Measurements from ENCODE around the gene ARRDC5. TPM values are rescaled to one million over a fixed set of nuclear protein-coding genes. Genes with fewer than 3 reads are reported as not detected.
"Not testable (repeated sequence)": the region's sequence is repeated elsewhere in the genome, so short reads cannot be mapped to it uniquely, and the experiment has no call there.

The ARRDC5 gene
- total RNA-seq, 2 donors from 2014 or later, result not detected

DNA sequence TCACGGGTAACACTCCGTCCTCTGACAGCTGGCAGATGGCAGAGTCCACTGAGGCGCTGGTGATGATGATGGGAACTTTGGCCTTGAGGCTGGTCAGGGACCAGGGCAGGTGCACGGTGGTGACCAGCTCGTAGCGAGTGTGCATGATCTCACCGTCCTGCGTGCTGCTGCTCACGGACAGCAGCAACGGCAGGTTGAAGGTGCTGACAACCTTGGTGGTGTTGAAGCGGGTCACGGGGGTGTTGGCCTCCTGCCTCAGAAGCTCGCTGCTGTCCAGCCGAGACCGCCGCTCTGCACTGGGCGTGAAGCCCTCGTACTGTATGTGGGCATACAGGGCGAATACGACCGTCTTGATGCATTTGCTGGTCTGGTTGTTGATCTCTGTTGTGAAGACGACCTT is 11.6 kb downstream of the ARRDC5 start:
- TF ChIP-seq, protein P1, sequence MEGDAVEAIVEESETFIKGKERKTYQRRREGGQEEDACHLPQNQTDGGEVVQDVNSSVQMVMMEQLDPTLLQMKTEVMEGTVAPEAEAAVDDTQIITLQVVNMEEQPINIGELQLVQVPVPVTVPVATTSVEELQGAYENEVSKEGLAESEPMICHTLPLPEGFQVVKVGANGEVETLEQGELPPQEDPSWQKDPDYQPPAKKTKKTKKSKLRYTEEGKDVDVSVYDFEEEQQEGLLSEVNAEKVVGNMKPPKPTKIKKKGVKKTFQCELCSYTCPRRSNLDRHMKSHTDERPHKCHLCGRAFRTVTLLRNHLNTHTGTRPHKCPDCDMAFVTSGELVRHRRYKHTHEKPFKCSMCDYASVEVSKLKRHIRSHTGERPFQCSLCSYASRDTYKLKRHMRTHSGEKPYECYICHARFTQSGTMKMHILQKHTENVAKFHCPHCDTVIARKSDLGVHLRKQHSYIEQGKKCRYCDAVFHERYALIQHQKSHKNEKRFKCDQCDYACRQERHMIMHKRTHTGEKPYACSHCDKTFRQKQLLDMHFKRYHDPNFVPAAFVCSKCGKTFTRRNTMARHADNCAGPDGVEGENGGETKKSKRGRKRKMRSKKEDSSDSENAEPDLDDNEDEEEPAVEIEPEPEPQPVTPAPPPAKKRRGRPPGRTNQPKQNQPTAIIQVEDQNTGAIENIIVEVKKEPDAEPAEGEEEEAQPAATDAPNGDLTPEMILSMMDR (IDR thresholded peaks at IDR 0.05), result no peak
- TF ChIP-seq POLR2A (IDR thresholded peaks at IDR 0.05), result no peak
- no peaks in the 10 kb centered on the region for H3K36me3 ChIP-seq (replicated peaks in 1 of 2; ENCODE audit: insufficient read depth in 1 of 2, low read depth in 2 of 2)
- intact Hi-C loops (cut with DNase I), result no loop called here
- no peak overlapping the region for H3K4me3 ChIP-seq
- no peak for ATAC-seq
- H3K9me3 ChIP-seq, result no peaks in the 10 kb centered on the region
- H3K27me3 ChIP-seq, result no peaks in the 10 kb centered on the region
- DNase-seq, result no peak
- WGBS, 2 donors, result 60 to 74% methylated on average over 6 to 22 of the region's 22 CpGs
- peaks cover 11% of the 10 kb centered on the region for H3K4me1 ChIP-seq
- H3K27ac ChIP-seq, result no peak overlapping the region

DNA sequence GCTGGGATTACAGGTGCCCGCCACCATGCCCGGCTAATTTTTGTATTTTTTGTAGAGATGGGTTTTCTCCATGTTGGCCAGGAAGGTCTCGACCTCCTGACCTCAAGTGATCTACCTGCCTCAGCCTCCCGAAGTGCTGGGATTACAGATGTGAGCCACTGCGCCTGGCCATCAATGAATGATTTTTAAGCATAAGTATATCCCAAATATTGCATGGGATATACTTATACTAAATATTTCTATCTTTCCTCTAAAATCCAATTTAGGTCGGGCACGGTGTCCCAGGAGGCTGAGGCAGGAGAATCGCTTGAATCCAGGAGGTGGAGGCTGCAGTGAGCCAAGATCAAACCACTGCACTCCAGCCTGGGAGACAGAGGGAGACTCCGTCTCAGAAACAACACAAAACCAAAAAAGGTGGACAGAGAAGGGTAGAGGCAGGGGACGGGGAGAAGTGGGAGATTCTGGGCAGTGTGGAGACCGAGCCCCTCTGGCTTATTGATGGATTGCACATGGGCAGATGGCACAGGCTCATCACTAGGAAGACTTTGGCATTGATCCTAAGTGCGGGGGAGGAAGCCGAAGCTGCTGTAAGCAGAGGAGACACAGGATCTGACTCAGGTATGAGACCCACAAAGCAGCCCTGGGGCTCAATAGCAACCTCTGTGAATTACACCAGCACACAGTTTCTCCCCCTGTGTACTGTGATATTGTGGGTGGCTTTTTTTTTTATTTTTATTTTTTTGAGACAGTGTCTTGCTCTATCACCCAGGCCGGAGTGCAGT is 13.5 kb downstream of the ARRDC5 start:
- ATAC-seq, result no peak
- Histone ChIP-seq H3K4me1 (no peaks in the 10 kb centered on the region), H3K27ac (no peak overlapping the region), H3K4me3 (no peak overlapping the region), H3K27me3 (no peaks in the 10 kb centered on the region), H3K9me3 (no peaks in the 10 kb centered on the region), H3K36me3 (replicated peaks in 1 of 2; ENCODE audit: insufficient read depth in 1 of 2, low read depth in 2 of 2) (no peaks in the 10 kb centered on the region)
- no peak for DNase-seq
- no peak for TF ChIP-seq POLR2A (IDR thresholded peaks at IDR 0.05)
- TF ChIP-seq, protein P1 (IDR thresholded peaks at IDR 0.05), result no peak
- intact Hi-C loops (cut with DNase I), result no loop called here
- WGBS, 2 donors, result 84 to 92% methylated on average over 14 of the region's 14 CpGs

DNA sequence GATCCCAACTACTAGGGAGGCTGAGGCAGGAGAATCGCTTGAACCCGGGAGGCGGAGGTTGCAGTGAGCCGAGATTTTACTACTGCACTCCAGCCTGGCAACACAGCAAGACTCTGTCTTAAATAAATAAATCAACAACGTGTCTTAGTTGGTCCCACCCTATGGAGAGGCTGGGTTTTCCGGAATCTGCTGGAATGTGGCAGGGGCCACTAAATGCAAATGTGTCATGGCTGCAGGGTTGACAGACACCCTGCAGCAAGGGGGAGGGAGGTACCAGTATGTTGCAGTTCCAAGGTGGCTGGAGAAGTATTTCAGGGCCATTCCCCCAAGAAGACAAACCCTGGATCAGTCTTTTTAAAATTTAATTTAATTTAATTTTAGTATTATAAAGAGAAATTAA is 14.9 kb downstream of the ARRDC5 start:
- H3K9me3 ChIP-seq; DNase-seq; ATAC-seq; H3K27me3 ChIP-seq; H3K4me1 ChIP-seq; H3K36me3 ChIP-seq (replicated peaks in 1 of 2; ENCODE audit: insufficient read depth in 1 of 2, low read depth in 2 of 2); H3K27ac ChIP-seq; H3K4me3 ChIP-seq; intact Hi-C loops (cut with DNase I): not testable (repeated sequence)
- 98% methylated on average over 5 of the region's 6 CpGs; no CpG with 5 or more reads in 1 of the 2 donors for WGBS, 2 donors

DNA sequence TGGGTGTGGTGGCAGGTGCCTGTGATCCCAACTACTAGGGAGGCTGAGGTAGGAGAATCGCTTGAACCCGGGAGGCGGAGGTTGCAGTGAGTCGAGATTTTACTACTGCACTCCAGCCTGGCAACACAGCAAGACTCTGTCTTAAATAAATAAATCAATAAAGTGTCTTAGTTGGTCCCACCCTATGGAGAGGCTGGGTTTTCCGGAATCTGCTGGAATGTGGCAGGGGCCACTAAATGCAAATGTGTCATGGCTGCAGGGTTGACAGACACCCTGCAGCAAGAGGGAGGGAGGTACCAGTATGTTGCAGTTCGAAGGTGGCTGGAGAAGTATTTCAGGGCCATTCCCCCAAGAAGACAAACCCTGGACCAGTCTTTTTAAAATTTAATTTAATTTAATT is 17.7 kb downstream of the ARRDC5 start:
- WGBS, 2 donors, result 60 to 80% methylated on average over 2 to 3 of the region's 6 CpGs
- DNase-seq; H3K27me3 ChIP-seq; H3K9me3 ChIP-seq; H3K4me1 ChIP-seq; H3K4me3 ChIP-seq; H3K36me3 ChIP-seq (replicated peaks in 1 of 2; ENCODE audit: insufficient read depth in 1 of 2, low read depth in 2 of 2); intact Hi-C loops (cut with DNase I); H3K27ac ChIP-seq; ATAC-seq: not testable (repeated sequence)

DNA sequence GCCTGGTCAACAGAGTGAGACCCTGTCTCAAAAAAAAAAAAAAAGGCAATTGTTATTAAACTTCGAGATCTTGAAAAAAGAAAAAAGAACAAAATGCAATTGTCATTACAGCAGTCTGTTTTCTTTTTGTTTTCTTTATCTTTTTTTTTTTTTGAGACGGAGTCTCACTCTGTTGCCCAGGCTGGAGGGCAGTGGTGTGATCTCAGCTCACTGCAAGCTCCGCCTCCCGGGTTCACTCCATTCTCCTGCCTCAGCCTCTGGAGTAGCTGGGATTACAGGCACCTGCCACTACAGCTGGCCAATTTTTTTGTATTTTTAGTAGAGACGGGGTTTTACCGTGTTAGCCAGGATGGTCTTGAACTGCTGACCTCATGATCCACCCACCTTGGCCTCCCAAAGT is 19.8 kb downstream of the ARRDC5 start:
- ATAC-seq; H3K4me3 ChIP-seq; H3K9me3 ChIP-seq; H3K36me3 ChIP-seq (replicated peaks in 1 of 2; ENCODE audit: insufficient read depth in 1 of 2, low read depth in 2 of 2); intact Hi-C loops (cut with DNase I); H3K27me3 ChIP-seq; H3K27ac ChIP-seq; DNase-seq: not testable (repeated sequence)
- WGBS, 2 donors, result 55 to 66% methylated on average over 6 of the region's 6 CpGs
- peaks cover 10% of the 10 kb centered on the region for H3K4me1 ChIP-seq

DNA sequence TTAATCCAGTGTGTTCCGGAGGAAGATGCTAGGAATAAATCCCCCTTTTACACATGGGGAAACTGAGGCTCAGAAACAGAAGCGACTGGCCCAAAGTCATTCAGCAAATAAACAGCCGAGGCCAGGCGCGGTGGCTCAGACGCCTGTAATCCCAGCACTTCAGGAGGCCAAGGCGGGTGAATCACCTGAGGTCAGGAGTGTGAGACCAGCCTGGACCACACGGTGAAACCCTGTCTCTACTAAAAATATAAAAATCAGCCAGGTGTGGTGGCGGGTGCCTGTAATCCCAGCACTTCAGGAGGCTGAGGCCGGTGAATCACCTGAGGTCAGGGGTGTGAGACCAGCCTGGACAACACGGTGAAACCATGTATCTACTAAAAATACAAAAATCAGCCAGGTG is 23.7 kb downstream of the ARRDC5 start:
- Histone ChIP-seq H3K36me3 (replicated peaks in 1 of 2; ENCODE audit: insufficient read depth in 1 of 2, low read depth in 2 of 2) (no peaks in the 10 kb centered on the region), H3K27ac (peak overlapping the region in 1 of 4 donors; percentile 66), H3K4me1 (peaks cover 15% of the 10 kb centered on the region), H3K9me3 (no peaks in the 10 kb centered on the region), H3K4me3 (no peak overlapping the region), H3K27me3 (no peaks in the 10 kb centered on the region)
- ATAC-seq (no peak), DNase-seq (no peak)
- intact Hi-C loops (cut with DNase I), result no loop called here
- TF ChIP-seq POLR2A (IDR thresholded peaks at IDR 0.05), result no peak
- TF ChIP-seq, protein P1 (IDR thresholded peaks at IDR 0.05), result no peak
- 88 to 89% methylated on average over 8 to 11 of the region's 11 CpGs for WGBS, 2 donors

Data from body of pancreas (tissue), 4 donors.